WTC11 (cell line): ENCODE measurements around the gene TBX10. TPM values are rescaled to one million over a fixed set of nuclear protein-coding genes. Genes with fewer than 3 reads are reported as not detected.

ENCODE experiments used
- ATAC-seq: fragments of 200-7000 bp; cut with Tn5 transposase; 2 replicates; pipeline ENCODE4 v1.10.0; 2021; ENCODE audit warnings: mild to moderate bottlenecking, moderate library complexity
- CTCF ChIA-PET: fragments of 300-600 bp; sonication (Branson Sonifier 250); formaldehyde crosslinking; loops from one replicate; lab custom pipeline; 2021; ENCODE audit warnings: antibody characterized with exemption; lab: Charles Lee
- POLR2A ChIA-PET: fragments of 350-600 bp; sonication (Branson Sonifier 250); formaldehyde crosslinking; loops from one replicate; lab custom pipeline; 2021; ENCODE audit warnings: antibody characterized with exemption; lab: Charles Lee
- DNase-seq: peaks from one replicate; pipeline ENCODE4 v3.0.0; 2021; ENCODE audit warnings: low spot score
- H3K27ac Mint-ChIP-seq: 2 replicates; pipeline ENCODE4 v1.8.0; 2021; ENCODE audit warnings: mixed read lengths
- H3K27me3 Mint-ChIP-seq: 2 replicates; pipeline ENCODE4 v1.8.0; 2021; ENCODE audit warnings: low read depth, mild to moderate bottlenecking, moderate library complexity, mixed read lengths
- H3K36me3 Mint-ChIP-seq: 2 replicates; pipeline ENCODE4 v1.8.0; 2021; ENCODE audit warnings: mixed read lengths
- H3K4me1 Mint-ChIP-seq: 2 replicates; pipeline ENCODE4 v1.8.0; 2022; ENCODE audit warnings: mixed read lengths
- H3K4me3 Mint-ChIP-seq: 2 replicates; pipeline ENCODE4 v1.8.0; 2021; ENCODE audit warnings: mild to moderate bottlenecking, moderate library complexity, mixed read lengths
- H3K9me3 Mint-ChIP-seq: 2 replicates; pipeline ENCODE4 v1.8.0; 2021; ENCODE audit warnings: mixed read lengths
- CBFB ChIP-seq: sonication (generic); formaldehyde crosslinking; IDR thresholded peaks from 2 replicates; pipeline ENCODE4 v1.8.1; 2022; ENCODE audit warnings: mild to moderate bottlenecking, low read depth, missing genetic modification reagents
- E2F4 ChIP-seq: sonication (generic); formaldehyde crosslinking; IDR thresholded peaks from 2 replicates; pipeline ENCODE4 v1.8.1; 2022; ENCODE audit warnings: low read depth, mild to moderate bottlenecking, moderate library complexity, missing genetic modification reagents, borderline replicate concordance
- ESRRA ChIP-seq: sonication (generic); formaldehyde crosslinking; IDR thresholded peaks from 2 replicates; pipeline ENCODE4 v1.8.1; 2022; ENCODE audit warnings: mild to moderate bottlenecking, missing genetic modification reagents, borderline replicate concordance
- ETV6 ChIP-seq: sonication (generic); formaldehyde crosslinking; IDR thresholded peaks from 2 replicates; pipeline ENCODE4 v1.8.1; 2022; ENCODE audit warnings: mild to moderate bottlenecking, missing genetic modification reagents
- GABPB1 ChIP-seq: sonication (generic); formaldehyde crosslinking; IDR thresholded peaks from 2 replicates; pipeline ENCODE4 v1.8.1; 2023; ENCODE audit warnings: mild to moderate bottlenecking, missing genetic modification reagents
- HMGXB4 ChIP-seq: sonication (generic); formaldehyde crosslinking; IDR thresholded peaks from 2 replicates; pipeline ENCODE4 v1.8.1; 2023; ENCODE audit warnings: mild to moderate bottlenecking, moderate library complexity, missing genetic modification reagents
- IRF2 ChIP-seq: sonication (generic); formaldehyde crosslinking; IDR thresholded peaks from 2 replicates; pipeline ENCODE4 v1.8.0; 2022; ENCODE audit warnings: low read depth, missing genetic modification reagents, borderline replicate concordance
- NFYB ChIP-seq: sonication (generic); formaldehyde crosslinking; conservative IDR thresholded peaks from 2 replicates; pipeline ENCODE4 v1.8.0; 2022; ENCODE audit warnings: low read depth, missing genetic modification reagents
- NR1H2 ChIP-seq: sonication (generic); formaldehyde crosslinking; IDR thresholded peaks from 2 replicates; pipeline ENCODE4 v1.9.0; 2021; ENCODE audit warnings: mild to moderate bottlenecking, moderate library complexity, missing genetic modification reagents
- SOX15 ChIP-seq: fragments of 250-450 bp; sonication (Bioruptor Pico); IDR thresholded peaks from 2 replicates; pipeline ENCODE4 v1.9.0; 2021; ENCODE audit warnings: mild to moderate bottlenecking
- TP53 ChIP-seq: sonication (generic); formaldehyde crosslinking; IDR thresholded peaks from 2 replicates; pipeline ENCODE4 v1.8.1; 2023; ENCODE audit warnings: mild to moderate bottlenecking, missing genetic modification reagents
- ZBTB43 ChIP-seq: sonication (generic); formaldehyde crosslinking; IDR thresholded peaks from 2 replicates; pipeline ENCODE4 v1.8.1; 2023; ENCODE audit warnings: mild to moderate bottlenecking, missing genetic modification reagents
- ZNF232 ChIP-seq: sonication (generic); formaldehyde crosslinking; IDR thresholded peaks from 2 replicates; pipeline ENCODE4 v1.8.0; 2022; ENCODE audit warnings: mild to moderate bottlenecking, missing genetic modification reagents
- ZNF396 ChIP-seq: fragments of 250-450 bp; sonication (Bioruptor Pico); IDR thresholded peaks from 2 replicates; pipeline ENCODE4 v1.8.0; 2021; ENCODE audit warnings: mild to moderate bottlenecking, moderate library complexity, borderline replicate concordance
- ZNF532 ChIP-seq: fragments of 250-450 bp; sonication (Bioruptor Pico); IDR thresholded peaks from 2 replicates; pipeline ENCODE4 v1.9.0; 2021; ENCODE audit warnings: mild to moderate bottlenecking, borderline replicate concordance
- total RNA-seq: library from RNA; stranded (reverse); gene quantifications from 3 replicates; pipeline ENCODE4 v1.2.3, GENCODE V29; 2021
- TF ChIP-seq, protein P1 (sequence below): sonication (generic); formaldehyde crosslinking; conservative IDR thresholded peaks from 2 replicates; pipeline ENCODE4 v1.8.1; 2022; ENCODE audit warnings: mild to moderate bottlenecking, missing genetic modification reagents
- TF ChIP-seq, protein P2 (sequence below): sonication (generic); formaldehyde crosslinking; IDR thresholded peaks from 2 replicates; pipeline ENCODE4 v1.8.1; 2023; ENCODE audit warnings: mild to moderate bottlenecking, missing genetic modification reagents
- TF ChIP-seq, protein P3 (sequence below): sonication (generic); formaldehyde crosslinking; IDR thresholded peaks from 2 replicates; pipeline ENCODE4 v1.8.0; 2023; ENCODE audit warnings: missing genetic modification reagents
- TF ChIP-seq, protein P4 (sequence below): sonication (generic); formaldehyde crosslinking; IDR thresholded peaks from 2 replicates; pipeline ENCODE4 v1.8.1; 2022; ENCODE audit warnings: mild to moderate bottlenecking, moderate library complexity, missing genetic modification reagents

TBX10 gene
- total RNA-seq, 1 experiment from 2014 or later, result not detected

- Mint-ChIP-seq H3K36me3 (no peaks in the 10 kb centered on the region), H3K27me3 (no peaks in the 10 kb centered on the region; the same call in 1 of the 2 replicates), H3K27ac (no peak overlapping the region), H3K4me1 (peaks cover 6% of the 10 kb centered on the region), H3K4me3 (no peak overlapping the region), H3K9me3 (no peaks in the 10 kb centered on the region; the same call in 1 of the 2 replicates)
- no peak for ATAC-seq
- peak; percentile 8 for DNase-seq
- TF ChIP-seq ETV6 (CRISPR knock-in tag), result no peak
- TF ChIP-seq NFYB (CRISPR knock-in tag), result no peak
- TF ChIP-seq E2F4 (CRISPR knock-in tag), result no peak
- POLR2A ChIA-PET, result no interaction called here
- CTCF ChIA-PET, result interaction anchor here (0.6 to 4.3 kb wide), 14 partner anchors 8 to 143 kb away, joined by 3 to 37 read pairs (median 6); partner anchors contain the start of gene NUDT8
Observed at GRCh38 chr11:67648796-67649613, 9.4 kb upstream of the TBX10 start.

DNA sequence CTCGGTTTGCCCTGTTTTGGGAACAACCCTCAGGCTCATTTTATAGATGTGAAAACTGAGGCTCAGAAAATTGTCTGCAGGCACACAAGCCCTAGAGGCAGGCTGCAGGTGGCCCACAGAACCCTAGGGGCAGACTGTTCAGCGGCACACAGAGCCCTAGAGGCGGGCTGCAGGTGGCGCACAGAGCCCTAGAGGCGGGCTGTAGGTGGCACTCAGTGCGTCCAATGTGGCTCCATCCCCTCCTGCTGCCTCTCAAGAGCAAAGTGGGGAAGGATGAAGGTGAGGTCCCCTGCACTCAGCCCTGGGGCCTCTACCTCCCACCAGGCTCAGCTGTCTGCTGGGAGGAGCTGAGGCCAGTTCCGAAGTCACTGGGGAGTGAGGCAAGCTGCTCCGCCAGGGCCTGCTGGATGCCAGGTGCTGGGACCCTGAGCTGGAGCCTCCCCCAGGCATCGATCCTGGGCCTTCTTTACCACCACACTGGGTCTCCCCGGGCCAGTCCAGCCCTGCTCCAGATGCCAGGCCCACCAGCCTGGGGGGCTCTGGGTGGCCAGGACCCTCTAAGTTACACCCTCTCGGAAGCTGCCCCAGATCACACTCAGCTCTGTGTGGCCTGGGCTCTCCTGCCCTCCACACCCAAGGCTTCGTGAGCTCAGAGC is 8.7 kb upstream of the TBX10 start:
- no peaks in the 10 kb centered on the region for H3K36me3 Mint-ChIP-seq
- POLR2A ChIA-PET, result no interaction called here
- no peaks in the 10 kb centered on the region; the same call in 1 of the 2 replicates for H3K9me3 Mint-ChIP-seq
- H3K4me1 Mint-ChIP-seq, result peaks cover 6% of the 10 kb centered on the region
- CTCF ChIA-PET, result interaction anchor here (0.6 to 4.3 kb wide), 13 partner anchors 9 to 144 kb away, joined by 3 to 37 read pairs (median 7); partner anchors contain the start of gene NUDT8
- no peak overlapping the region for H3K4me3 Mint-ChIP-seq
- H3K27me3 Mint-ChIP-seq, result no peaks in the 10 kb centered on the region; the same call in 1 of the 2 replicates
- ATAC-seq (peak; percentile 89), DNase-seq (peak; percentile 71)
- H3K27ac Mint-ChIP-seq, result no peak overlapping the region
- TF ChIP-seq IRF2 (CRISPR knock-in tag) (no peak), ZBTB43 (no peak), NR1H2 (CRISPR knock-in tag) (no peak), ESRRA (CRISPR knock-in tag) (no peak), ETV6 (CRISPR knock-in tag) (no peak), ZNF232 (CRISPR knock-in tag) (no peak), GABPB1 (CRISPR knock-in tag) (no peak), ZNF396 (no peak), CBFB (CRISPR knock-in tag) (no peak), SOX15 (CRISPR knock-in tag) (no peak), HMGXB4 (CRISPR knock-in tag) (no peak), TP53 (no peak), ZNF532 (CRISPR knock-in tag) (no peak)
- TF ChIP-seq, protein P1, sequence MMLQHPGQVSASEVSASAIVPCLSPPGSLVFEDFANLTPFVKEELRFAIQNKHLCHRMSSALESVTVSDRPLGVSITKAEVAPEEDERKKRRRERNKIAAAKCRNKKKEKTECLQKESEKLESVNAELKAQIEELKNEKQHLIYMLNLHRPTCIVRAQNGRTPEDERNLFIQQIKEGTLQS (CRISPR knock-in tag), result no peak
- TF ChIP-seq, protein P2, sequence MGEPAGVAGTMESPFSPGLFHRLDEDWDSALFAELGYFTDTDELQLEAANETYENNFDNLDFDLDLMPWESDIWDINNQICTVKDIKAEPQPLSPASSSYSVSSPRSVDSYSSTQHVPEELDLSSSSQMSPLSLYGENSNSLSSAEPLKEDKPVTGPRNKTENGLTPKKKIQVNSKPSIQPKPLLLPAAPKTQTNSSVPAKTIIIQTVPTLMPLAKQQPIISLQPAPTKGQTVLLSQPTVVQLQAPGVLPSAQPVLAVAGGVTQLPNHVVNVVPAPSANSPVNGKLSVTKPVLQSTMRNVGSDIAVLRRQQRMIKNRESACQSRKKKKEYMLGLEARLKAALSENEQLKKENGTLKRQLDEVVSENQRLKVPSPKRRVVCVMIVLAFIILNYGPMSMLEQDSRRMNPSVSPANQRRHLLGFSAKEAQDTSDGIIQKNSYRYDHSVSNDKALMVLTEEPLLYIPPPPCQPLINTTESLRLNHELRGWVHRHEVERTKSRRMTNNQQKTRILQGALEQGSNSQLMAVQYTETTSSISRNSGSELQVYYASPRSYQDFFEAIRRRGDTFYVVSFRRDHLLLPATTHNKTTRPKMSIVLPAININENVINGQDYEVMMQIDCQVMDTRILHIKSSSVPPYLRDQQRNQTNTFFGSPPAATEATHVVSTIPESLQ, result no peak
- TF ChIP-seq, protein P3, sequence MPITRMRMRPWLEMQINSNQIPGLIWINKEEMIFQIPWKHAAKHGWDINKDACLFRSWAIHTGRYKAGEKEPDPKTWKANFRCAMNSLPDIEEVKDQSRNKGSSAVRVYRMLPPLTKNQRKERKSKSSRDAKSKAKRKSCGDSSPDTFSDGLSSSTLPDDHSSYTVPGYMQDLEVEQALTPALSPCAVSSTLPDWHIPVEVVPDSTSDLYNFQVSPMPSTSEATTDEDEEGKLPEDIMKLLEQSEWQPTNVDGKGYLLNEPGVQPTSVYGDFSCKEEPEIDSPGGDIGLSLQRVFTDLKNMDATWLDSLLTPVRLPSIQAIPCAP (CRISPR knock-in tag), result no peak
- TF ChIP-seq, protein P4, sequence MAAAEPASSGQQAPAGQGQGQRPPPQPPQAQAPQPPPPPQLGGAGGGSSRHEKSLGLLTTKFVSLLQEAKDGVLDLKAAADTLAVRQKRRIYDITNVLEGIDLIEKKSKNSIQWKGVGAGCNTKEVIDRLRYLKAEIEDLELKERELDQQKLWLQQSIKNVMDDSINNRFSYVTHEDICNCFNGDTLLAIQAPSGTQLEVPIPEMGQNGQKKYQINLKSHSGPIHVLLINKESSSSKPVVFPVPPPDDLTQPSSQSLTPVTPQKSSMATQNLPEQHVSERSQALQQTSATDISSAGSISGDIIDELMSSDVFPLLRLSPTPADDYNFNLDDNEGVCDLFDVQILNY, result no peak
